HG03460 (cell line): ENCODE data around the gene RNF169.
"Not testable (repeated sequence)": the region's sequence is repeated elsewhere in the genome, so short reads cannot be mapped to it uniquely, and the experiment has no call there.

Experiments used
- ATAC-seq: cut with Tn5 transposase; IDR thresholded peaks from one replicate; pipeline ENCODE4 v1.9.1; 2021; ENCODE audit not compliant: unreplicated experiment

RNF169 gene

DNA sequence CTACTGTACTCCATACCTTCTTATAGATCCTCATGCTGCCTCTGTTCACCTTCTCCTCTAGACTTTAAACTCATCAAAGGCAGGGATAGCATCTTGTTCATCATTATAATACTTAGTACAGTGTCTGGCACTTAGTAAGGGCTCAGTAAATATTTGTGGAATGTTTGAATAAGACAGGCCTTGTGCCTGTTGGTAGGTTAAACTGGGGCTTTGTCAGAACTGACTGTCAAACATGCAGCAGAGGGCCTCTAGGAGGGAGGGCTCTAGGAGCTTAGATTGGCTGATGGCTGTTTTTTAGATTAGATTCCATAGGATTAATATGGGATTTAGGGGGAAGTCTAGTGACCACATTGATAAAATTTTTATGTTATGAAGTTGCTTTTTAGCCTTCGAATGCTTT, 70.8 kb downstream of the RNF169 start:
- ATAC-seq, result no peak

DNA sequence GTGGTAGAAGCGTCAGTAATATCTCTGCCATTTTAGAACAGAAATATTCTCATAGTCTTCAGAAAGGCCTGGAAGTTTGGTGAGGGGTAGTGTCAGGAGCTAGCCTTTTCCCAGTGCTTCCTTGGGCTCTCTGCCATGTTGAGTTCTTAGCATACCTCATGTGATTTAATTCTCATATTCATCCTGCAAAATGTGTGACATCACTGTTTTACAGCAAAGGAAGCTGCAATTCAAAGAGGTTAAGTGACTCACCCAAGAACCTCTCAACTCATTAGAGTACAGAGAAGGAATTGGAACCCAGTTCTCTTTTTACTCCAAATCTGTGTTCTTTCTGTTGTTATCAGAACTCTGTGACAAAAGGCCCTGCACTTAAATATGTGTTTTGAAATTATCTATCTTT, 72.1 kb downstream of the RNF169 start:
- no peak for ATAC-seq

DNA sequence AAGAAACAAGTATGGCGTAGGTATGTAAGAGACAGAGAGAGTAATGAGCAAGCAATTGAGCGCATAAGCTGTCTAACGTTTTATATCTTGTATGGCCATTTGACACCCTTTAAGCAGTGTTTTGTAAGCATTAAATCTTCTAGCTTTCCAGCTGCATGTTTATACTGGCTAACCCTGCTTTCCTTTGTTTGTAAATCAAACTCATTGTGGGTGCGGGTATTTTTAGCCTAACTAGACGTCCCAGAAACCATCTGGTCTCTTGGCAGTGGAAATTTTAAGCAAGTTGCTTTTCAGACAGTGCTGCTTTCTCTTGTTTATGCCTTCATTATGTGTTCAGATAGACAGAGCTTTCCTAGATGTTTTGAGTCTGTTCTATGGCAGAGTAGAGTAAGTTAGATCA, 73.5 kb downstream of the RNF169 start:
- no peak for ATAC-seq

DNA sequence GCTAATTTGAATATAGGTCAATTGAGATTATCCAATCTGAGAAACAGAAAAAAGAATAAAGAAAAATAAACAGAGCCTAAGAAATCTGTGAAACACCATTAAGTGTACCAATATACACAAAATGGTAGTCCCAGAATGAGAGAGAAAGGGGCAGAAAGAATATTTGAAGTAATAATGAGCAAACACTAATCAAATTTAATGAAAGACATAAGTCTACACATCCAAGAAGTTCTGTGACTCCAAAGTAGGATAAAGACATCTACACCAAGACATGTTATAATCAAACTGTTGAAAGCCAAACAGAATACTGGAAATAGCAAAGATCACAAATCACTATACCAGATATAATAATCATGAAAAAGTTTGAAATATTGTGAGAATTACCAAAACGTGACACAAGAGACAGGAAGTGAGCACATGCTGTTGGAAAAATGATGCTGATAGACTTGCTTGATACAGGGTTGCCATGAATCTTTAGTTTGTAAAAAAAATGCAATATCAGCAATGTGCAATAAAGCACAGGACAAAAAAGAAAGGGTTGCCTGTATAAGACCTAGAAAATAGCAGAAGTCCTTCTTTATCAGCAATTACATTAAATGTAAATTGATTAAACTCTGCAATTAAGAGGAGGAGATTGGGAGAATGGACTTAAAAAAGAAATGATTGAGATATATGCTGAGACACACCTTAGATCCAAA, 75.8 kb downstream of the RNF169 start:
- no peak for ATAC-seq

DNA sequence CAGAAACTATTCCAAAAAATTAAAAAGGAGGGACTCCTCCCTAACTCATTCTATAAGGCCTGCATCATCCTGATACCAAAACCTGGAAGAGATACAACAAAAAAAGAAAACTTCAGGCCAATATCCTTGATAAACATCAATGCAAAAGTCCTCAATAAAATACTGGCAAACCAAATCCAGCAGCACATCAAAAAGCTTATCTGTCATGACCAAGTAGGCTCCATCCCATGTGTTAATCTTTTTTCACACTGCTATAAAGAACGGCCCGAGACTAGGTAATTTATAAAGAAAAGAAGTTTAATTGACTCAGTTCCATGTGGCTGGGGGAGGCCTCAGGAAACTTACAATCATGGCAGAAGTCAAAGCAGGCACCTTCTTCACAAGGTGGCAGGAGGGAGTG, 76.9 kb downstream of the RNF169 start:
- ATAC-seq, result not testable (repeated sequence)

DNA sequence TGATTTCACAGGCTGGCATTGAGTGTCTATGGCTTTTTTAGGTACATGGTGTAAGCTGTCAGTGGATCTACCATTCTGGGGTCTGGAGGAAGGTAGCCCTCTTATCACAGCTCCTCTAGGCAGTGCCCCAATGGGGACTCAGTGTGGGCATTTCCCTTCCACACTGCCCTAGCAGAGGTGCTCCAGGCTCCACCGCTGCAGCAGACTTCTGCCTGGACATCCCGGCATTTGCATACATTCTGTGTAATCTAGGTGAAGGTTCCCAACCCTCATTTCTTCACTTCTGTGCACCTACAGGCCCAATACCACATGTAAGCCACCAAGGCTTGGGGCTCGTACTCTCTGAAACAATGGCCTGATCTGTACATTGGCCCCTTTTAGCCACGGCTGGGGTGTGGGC, 78.3 kb downstream of the RNF169 start:
- no peak for ATAC-seq

DNA sequence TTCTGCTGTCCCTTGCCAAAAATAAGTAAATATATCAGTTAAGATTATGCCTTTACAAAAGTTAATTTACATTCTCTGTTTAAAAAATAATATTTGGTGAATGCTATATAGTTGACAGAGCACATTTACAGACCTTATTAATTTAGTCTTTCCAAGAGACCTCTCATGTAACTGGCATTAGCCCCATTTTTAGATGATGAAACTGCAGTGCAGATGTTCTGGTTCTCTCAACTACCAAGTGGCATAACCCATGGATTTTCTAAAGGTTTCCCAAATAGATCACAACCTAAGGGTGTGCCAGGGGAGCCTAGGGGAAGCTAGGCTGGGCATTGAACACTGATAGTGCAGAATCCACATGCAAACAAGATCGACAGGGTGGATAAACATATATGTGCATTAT, 88.5 kb downstream of the RNF169 start:
- no peak for ATAC-seq

DNA sequence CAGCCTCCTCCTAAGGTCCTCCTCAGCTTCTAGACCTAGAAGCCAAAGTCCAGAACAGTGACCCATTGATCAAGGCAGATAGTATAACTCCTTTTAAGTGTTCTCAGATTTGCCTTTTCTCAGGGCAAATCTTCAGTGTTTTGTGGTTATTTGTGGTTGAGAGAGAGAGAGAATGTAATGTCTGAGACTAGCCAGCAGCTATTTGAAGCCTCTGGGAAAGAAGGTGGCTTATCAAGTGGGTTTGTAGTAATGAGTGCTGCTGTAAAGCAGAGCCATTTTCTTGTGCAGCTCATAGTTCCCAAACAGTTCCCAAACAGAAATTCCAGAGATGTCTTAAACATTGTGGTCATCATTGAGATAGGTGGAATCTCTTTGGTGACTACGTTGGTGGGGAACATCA, 89.5 kb downstream of the RNF169 start:
- no peak for ATAC-seq

DNA sequence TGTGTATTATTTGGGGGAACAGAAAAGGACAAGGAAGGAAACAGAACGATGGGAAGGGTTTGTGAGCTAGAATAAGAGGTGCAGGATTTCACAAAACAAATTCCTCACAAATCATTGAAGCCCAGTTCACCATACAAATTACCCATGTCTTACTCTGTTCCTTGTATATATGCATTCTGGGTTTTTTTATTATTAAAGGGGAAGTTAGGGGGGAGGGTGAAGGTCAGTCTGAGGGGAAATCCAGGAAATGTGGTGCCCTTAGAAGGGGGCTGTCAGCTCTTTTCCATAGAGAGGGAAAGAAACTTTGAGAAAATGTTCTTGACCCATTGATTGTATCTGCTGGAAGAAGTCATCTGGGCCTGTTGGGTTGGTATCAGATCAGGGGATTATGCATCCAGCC, 90.8 kb downstream of the RNF169 start:
- ATAC-seq, result no peak

DNA sequence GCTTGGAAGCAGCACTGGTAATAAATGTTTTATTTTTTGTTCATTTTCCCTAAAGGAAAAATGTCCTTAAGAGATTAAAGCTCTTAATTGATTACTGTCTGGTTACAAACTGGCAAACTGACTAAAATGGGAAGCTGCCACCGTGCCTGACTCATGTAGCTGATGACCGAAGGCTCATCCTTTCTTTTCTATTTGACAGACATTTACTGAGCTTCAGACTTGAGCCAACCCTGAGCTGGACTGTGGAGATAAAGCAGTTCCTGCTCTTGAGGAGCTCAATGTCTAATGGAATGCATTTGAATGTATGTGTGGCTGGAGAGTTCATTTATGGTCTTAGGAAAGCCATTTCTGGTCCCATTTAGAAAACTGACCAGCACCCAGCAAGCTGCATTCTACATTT, 91.3 kb downstream of the RNF169 start:
- no peak for ATAC-seq

DNA sequence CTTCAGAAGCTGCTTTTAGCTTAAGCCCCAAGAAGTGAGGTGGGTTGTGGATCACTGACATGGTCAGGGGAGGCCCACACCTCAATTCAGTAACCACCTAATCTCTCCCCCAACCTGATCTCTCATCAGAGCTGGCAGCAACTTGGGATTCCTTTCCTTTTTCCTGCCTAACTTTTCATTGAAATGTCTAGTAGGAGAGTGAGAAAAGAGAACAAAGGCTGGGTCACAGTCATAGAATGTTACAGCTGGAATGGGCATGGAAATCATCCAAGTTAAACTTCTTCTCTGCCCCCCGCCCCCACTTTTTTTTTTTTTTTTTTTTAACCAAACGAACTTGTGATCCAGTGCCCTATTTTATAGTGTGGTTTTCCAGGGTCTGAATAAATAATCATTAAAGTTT, 91.8 kb downstream of the RNF169 start:
- ATAC-seq, result no peak

DNA sequence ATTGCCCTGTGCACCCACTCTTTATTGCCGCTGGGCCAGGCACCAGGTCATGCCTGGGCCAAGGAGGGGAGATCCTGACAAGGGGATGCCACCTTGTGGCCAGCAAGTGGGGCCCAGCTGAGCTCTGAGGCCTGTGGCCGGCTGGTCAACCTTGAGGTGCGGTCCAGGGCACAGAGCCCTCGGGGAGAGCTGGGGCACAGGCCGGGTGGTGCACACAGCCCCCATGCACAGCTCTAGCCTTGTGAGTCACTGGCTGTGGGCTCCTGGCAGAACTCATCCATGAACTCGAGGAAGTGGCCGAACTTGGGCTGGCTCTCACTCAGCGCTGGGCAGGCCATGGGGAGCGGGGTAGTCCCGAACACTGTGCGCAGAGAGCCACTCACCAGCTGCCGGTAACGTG, 94.3 kb downstream of the RNF169 start:
- no peak for ATAC-seq

DNA sequence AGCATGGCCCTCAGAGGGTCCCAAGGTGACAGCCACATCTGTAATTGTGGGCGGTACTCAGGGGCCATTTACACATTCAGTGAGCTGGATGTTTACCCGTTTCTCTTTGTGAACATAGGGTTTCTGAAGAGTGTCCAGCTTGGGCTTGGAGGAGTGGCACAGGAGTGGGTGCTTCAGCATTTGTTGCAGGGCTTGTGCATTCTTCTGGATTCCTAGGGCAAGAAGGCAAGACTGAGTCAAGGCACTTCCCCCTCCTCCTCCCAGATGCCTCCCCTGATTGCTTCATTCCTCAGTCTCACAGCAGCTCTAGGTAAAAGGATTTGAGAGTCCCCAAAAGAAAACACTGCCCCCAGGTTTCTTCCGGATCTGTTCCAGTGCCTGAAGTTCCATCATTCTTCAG, 95.4 kb downstream of the RNF169 start:
- no peak for ATAC-seq

DNA sequence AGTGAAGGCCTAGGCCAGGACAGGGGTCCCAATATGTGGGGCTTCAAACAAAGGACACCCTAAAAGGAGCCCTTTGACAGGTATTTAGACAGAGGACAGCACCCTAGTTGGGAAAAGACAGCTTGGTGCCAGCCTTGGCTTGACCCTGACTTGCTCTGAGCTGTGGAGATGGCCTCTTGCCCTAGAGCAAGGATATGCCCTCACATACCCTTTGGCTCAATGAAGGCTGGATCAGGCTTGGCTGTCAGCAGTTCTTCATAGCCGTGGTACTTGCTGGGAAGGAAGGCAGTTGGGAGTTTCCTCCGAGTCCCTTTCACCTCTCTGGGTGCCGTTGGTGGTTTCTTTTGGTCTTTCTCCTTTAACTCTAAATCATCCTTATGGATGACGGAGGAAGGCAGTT, 96.2 kb downstream of the RNF169 start:
- ATAC-seq, result no peak

DNA sequence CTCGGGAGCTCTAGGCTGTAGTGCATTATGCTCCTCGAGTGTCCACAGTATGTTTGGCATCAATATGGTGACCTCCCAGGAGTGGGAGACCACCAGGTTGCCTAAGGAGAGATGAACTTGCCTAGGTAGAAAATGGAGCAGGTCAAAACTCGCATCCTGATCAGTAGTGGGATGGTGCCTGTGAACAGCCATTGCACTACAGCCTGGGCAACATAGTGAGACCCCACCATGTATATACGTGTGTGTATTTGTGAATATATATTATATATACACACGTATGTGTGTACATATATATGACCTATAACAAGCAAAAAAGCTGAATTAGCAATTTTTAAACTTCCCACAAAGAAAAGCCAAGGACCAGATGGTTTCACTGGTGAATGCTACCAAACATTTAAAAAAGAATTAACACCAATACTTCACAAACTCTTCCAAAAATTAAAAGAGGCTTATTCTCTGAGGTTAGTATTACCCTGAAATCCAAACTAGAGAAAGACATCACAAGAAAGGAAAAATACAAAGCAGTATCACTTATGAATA, 97.4 kb downstream of the RNF169 start:
- no peak for ATAC-seq

DNA sequence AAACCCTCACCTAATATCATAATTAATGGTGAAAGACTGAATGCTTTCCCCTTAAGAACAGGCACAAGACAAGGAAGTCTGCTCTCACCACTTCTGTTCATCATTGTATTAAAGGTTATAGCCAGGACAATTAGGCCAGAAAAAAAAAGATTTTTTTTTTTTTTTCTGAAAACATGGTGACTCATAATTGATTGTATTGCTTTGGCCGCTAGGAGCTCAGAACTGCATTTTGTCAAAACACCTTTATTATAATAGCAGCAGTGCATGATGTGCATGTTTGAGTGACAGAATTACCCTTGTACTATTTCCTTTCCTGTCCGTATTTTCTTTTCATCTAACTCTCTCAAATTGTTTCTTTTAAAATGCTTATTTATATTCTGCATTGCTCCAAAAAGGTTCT, 98.1 kb downstream of the RNF169 start:
- ATAC-seq, result no peak

DNA sequence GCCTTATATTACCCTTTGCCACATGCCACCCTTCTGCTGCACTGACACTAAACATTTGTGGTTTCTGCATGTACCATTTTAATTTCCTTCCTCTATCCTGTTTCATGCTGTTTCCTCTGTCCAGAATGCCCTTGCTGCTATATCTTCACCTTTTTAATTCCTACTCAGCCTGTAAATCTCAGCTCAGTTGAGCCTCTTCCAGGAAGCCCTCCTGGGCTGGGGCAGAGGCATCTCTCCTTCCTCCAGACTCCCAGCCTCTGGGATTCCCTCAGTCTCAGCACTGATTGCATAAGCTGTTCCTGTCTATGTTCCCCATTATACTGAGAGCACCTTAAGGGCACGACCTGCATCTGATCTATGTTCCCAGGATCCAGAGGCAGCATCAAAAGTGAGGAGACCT, 98.7 kb downstream of the RNF169 start:
- no peak for ATAC-seq

DNA sequence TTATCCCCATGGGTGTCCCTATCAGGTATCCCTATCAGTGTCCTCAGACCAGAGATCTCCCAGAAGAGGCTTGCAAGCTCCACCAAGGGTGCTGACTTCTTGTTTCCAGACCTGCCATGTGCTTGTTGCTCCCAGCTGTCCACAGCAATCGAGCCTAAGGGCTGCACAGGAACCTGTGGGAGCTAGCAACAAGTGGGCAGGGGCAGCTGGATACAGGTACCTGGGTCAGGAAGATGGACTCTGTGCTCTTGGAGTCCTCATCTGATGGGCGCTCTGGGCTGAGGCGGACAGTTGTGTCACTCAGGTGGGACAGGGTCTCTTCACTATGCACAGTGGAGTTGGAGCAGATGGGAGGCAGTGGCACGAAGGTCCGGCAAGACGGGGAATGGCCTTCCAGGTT, 99.2 kb downstream of the RNF169 start:
- no peak for ATAC-seq

DNA sequence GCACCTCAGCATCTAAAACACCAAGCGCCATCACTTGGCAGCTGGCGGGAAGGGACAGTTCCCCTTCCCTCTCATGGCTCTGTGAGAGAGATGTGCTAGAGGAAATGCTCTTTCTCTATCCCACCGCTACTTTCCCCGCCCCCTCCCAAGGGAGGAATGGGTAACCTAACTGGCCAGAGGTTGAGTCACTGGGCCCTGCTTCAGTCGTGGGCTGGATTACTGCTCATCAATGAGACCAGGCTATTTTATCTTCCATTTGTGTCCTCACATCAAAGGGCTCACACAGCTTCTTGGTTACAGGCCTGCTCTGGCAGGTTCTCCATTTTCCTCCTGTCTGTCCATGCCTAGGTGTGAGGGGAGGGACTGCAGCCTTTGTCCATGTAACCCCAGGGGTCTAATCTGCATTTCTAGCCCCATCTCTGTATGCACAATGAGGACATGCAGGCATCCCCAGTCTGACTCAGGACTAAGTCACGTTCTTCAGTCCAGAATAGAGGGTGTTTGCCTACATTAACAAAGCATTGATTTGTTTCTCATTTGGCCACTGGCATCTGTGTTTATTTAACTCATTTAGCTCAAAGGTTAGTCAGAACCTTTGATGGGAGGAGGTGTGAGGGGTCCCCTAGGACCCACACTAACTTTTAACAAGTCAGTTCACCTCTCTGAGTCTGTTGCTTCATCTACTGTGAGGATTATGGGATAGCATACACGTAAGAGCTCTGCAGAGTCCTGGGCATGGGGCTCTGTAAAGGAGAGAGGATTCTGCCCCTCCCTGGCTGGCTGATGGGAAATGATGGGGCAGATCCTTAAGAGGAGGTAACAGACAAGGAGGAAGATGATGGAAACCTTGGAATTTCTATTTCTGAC, 101.1 kb downstream of the RNF169 start:
- ATAC-seq, result no peak

DNA sequence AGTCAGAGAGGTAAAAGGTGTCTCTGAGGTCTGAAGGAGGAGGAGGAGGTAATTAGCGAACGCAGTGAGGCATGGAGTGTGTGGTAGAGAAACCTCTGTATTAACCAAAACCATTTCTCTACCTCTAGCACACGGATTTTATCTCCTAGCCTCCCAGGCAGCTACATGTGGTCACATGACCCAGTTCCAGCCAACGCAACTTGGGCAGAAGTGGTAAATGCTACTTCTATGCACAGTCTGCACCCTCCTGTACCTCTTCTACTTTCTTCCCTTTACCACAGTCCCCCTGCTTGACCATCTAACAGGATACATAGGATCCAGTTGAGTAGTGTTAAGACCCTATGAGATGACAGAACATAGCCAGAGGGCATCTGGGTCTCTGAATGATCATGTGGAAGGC, 104.6 kb downstream of the RNF169 start:
- no peak for ATAC-seq

DNA sequence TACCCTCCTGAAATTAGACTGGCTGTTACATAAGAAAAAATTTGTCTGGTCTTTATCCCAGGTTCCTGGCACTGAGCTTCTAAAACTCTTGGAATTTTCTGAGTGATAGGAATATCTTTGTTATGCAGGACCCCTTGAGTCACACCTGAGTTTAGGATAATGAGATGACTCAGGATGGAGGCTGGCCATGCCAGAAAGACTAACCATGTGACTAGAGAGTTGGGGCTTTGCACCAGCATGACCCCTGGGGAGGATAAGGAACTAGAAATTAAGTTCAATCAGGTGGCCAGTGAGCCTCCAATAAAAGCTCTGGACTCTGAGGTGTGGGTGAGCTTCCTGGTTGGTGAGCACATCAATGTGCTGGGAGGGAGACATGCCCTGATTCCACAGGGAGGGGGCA, 112.1 kb downstream of the RNF169 start:
- no peak for ATAC-seq

DNA sequence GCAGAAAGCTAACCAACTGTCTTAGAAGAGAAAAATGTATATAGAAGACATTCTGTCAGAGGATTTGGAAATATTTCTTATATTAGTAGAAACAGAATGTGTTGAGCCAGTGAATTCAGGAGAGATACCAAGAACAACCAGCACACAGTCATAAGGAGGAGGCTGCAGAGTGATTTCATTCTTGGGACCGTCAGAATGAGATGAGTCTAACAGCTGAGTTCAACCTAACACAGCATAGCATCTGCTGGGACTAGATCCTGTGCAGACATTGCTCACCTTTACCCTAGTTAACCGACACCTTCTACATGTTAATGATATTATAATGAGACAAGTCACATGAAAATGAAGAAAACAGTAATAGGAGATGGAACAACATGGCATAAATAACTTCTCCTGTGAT, 114.8 kb downstream of the RNF169 start:
- ATAC-seq, result no peak
